HT-29 (cell line): ENCODE measurements around the gene ZIC5. TPM values are rescaled to one million over a fixed set of nuclear protein-coding genes. Genes with fewer than 3 reads are reported as not detected.
"Not testable (repeated sequence)": the region's sequence is repeated elsewhere in the genome, so short reads cannot be mapped to it uniquely, and the experiment has no call there.

Experiments
- DNase-seq: peaks from one replicate; pipeline ENCODE4 v3.0.0-alpha.2; 2015; ENCODE audit warnings: low spot score
- total RNA-seq: library from RNA; depleted of rRNA; stranded (reverse); fragments of >200 nt; shearing (Covaris generic); gene quantifications from 2 replicates; pipeline ENCODE4 v1.2.3, GENCODE V29; 2014

Gene ZIC5
- total RNA-seq, 1 experiment from 2014 or later: not detected

GRCh38 chr13:99960663-99961311 is 10.8 kb downstream of the ZIC5 start:
- no peak for DNase-seq

- no peak for DNase-seq
Observed at GRCh38 chr13:99959540-99960230, 11.9 kb downstream of the ZIC5 start.

- no peak for DNase-seq
Observed at GRCh38 chr13:99959127-99959539, 12.4 kb downstream of the ZIC5 start.

- no peak for DNase-seq
Observed at GRCh38 chr13:99958406-99959126, 13.0 kb downstream of the ZIC5 start.

- no peak for DNase-seq
Observed at GRCh38 chr13:99956473-99957349, 14.9 kb downstream of the ZIC5 start.

- DNase-seq: no peak
Observed at GRCh38 chr13:99955747-99956472, 15.7 kb downstream of the ZIC5 start.

DNA sequence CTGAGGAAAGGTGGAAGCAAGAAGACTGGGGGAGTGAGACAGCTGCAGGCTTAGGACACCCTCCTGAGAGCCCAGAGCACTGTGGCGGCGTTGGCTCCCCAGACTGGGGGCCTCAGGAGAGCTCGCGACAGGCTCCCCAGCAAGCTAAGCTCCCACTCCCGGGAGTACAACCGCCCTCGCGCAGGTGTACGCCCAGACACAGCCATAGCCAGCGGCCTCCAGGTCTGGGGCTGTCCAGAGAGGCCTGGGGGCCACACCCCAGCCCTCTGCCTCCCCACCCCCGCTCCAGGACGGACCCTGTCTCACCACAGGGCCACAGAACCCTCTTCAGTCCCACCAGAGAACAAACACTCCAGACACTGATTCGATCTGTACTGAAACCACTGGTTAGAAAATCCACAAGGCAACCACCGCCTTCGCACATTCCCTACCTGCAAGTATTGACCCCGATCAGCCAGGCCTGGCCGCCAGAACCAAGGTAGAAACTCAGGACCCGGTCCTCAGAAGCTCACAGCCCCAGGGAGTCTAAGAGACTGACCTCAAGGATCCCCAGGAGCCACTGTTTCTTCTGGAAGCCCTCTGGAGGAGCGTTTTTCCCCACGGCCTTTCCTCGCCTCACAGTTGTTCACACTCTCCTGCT is 16.3 kb downstream of the ZIC5 start:
- DNase-seq: no peak

- DNase-seq: no peak
Observed at GRCh38 chr13:99953138-99953755, 18.3 kb downstream of the ZIC5 start.

GRCh38 chr13:99951666-99952065 is 19.9 kb downstream of the ZIC5 start:
- DNase-seq: not testable (repeated sequence)

DNA sequence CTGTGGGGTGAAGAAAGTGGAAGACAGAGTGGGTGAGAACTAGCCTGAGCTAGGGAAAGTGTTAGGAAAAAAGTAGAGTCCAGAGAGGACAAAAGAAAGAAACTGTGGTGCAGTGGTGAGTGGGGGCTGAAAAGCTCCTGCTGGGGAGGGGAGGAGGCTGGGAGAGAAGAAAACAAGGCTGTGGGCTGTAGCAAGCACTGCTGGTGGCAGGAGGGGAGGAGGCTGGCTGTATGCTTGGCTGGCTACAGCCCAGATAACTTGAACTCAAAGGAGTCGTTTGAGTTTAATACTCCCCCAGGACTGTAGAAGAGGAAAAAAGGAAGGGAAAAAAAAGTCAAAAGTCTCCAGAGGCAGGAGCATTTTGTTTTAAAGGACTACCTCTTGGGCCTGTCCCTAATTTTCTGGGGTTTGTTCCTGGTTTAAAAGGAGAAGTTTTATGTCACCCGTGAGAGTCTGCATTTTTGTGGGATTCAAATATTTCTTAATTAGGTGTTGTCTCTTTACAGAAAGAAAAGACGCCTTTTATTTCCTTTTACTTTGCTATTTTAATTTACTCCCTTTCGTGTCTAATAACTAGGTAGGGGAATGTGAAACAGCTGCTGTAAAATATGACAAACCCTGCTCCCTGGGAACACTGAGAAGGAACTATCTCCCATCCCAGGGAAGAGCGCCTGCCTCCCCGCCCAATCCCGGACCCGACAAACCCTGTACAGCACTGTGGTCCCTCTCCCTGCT is 21.7 kb downstream of the ZIC5 start:
- no peak for DNase-seq

GRCh38 chr13:99948907-99949678 is 22.5 kb downstream of the ZIC5 start:
- DNase-seq: no peak

DNA sequence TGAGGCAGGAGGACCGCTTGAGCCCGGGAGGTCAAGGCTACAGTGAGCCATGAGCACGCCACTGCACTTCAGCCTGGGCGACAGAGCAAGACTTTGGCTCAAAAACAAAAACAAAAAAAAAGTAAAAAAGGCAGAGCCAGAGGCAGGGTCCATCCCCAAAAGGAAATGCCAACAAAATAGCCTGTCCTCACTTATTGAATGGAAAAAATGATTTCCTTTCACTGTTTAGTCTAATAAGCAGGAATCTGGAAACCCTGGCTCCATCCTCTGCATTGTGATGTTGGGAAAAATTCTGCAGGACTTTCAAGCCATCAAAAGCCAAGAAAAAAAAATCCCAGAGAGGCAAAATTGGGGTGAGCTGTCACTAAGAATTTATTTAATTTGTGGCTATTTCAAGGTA is 23.2 kb downstream of the ZIC5 start:
- no peak for DNase-seq

DNA sequence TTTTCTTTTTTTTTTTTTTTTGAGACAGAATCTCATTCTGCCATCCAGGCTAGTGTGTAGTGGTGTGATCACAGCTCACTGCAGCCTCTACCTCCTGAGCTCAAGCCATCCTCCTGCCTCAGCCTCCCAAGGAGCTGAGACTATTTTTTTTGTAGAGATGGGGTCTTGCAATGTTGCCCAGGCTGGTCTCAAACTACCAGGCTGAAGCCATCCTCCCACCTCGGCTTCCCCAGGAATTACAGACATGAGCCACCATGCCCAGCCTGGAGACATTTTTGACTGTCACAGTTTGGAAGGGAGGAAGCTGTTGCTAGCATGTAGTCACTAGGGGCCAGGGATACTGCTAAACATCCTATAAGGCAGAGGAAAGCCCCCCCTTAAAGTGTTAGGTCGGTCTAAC is 23.9 kb downstream of the ZIC5 start:
- DNase-seq: no peak

DNA sequence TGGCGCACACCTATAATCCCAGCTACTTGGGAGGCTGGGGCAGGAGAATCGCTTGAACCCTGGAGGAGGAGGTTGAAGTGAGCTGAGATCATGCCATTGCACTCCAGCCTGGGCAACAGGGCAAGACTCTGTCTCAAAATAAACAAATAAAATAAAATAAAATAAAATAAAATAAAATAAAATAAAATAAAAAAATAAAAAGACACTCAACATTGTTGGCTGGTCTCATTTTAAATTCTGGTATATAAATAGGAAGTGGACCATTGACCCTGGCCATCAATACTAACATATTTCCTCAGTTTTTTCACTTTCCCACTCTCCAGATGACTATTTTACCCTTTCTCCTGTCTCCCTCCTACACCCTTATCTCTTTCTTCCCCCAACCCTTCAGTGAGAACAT is 26.1 kb downstream of the ZIC5 start:
- DNase-seq: not testable (repeated sequence)

DNA sequence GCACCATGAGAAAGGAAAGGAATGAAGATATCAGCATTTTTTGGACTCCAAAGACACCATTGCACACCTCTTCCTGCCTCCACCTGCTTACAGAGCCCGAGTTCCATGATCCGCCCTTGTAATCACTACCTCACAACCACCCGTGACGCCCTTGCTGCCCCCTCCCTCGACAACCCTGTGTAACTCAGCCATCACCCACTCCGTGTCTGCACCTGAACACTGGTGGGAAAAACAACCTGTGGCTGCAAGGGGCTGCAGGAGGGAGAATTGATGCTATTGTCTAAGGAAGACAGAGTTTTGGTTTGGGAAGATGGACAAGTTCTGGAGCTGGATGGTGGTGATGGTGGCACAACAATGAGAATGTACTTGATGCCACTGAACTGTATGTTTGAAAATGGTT is 27.0 kb downstream of the ZIC5 start:
- DNase-seq: no peak

GRCh38 chr13:99944102-99944501 is 27.5 kb downstream of the ZIC5 start:
- DNase-seq: no peak

DNA sequence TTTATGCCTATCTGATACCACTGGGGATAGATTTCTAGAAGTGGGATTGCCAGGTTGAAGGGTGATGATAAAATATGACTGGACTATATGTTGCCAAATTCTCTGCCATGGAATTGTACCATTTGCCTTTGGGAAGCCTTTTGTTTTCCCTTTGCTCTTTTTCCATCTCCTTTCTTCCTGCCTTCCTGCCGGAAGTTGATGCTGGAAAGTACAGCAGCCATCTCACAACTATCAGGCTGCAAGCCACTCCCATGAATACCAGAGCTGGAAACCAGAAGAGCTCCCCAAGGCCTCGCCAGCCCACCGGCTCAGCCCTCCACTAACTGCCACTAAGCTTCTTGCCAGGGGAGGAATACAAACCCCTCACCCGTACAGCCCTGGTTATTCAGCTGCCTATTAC is 29.7 kb downstream of the ZIC5 start:
- DNase-seq: no peak

DNA sequence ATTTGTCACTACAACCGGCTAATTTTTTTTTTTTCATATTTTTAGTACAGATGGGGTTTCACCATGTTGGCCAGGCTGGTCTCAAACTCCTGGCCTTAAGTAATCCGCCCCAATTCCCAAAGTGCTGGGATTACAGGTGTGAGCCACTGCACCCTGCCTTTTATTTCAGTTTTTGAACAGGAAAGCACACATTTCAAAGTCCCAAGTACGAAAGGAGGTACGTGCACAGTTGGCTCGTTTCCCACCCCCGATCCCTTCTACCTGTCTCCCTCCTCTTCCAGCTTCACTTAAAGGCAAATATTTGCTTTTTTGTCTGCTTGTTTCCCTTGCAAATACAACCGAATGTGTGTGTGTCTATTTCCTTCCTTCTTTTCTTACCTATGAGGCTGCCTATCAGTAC is 30.5 kb downstream of the ZIC5 start:
- no peak for DNase-seq

DNA sequence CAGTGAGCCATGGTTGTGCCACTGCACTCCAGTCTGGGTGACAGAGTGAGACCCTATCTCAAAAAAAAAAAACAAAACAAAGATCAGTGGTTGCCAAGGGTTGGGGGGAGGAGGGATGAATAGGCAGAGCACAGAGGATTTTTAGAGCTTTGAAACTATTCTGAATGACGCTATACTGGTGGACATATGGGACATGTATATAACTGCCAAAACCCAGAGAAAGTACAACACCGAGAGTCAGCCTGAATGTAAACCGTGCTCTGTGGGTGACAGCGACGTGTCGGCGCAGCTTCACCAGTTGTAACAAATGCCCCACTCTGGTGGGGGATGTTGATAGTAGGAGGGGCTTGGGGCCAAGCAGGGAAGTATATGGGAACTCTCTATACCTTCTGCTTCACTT is 32.9 kb downstream of the ZIC5 start:
- no peak for DNase-seq
